ENCODE data around the gene MICAL2. TPM values are rescaled to one million over a fixed set of nuclear protein-coding genes. Genes with fewer than 3 reads are reported as not detected.
A peak's percentile ranks its signal among the peaks of the same experiment; 100 is the strongest.

MICAL2 gene
- total RNA-seq, 1 experiment from 2014 or later = 37.4 TPM

- no TSS peak for BruUV-seq (replicated peaks)
- Histone ChIP-seq H3K4me1 (ENCODE audit: control insufficient read depth in 1 of 2, insufficient read depth in 2 of 2, low read length in 2 of 2) (peaks cover 30 to 36% of the 10 kb centered on the region in 2 experiments), H3K79me2 (ENCODE audit: insufficient read depth, low read length) (no peaks in the 10 kb centered on the region), H3K9me2 (ENCODE audit: insufficient read depth) (no peaks in the 10 kb centered on the region), H4K20me1 (ENCODE audit: insufficient read depth) (no peaks in the 10 kb centered on the region), H2AFZ (ENCODE audit: low read depth, low read length, poor library complexity, severe bottlenecking) (no peak overlapping the region), H3K36me3 (ENCODE audit: control insufficient read depth in 1 of 2, insufficient read depth in 2 of 2, low read length in 2 of 2) (no peaks in the 10 kb centered on the region), H3K4me3 (replicated peaks in 1 of 2; ENCODE audit: low read depth in 1 of 2, low read length in 2 of 2) (no peak overlapping the region), H3K27ac (ENCODE audit: low read depth, low read length) (peak overlapping the region; percentile 45), H3K4me2 (ENCODE audit: low read length) (peak overlapping the region; percentile 62), H3K9ac (ENCODE audit: low read length) (no peak overlapping the region), H3K27me3 (ENCODE audit: insufficient read depth, low read length) (no peaks in the 10 kb centered on the region), H3K9me3 (ENCODE audit: control insufficient read depth in 1 of 2, insufficient read depth in 1 of 2, low read depth in 1 of 2, low read length in 2 of 2) (no peaks in the 10 kb centered on the region)
- RAD21 ChIA-PET (ENCODE audit: low non-redundant PET in 1 of 2, low total read pairs in 2 of 2, uncharacterized antibody in 2 of 2, unreplicated experiment in 2 of 2) = no interaction called here
- TF ChIP-seq ZFX (IDR thresholded peaks at IDR 0.05) = no peak
- TF ChIP-seq, protein P1, sequence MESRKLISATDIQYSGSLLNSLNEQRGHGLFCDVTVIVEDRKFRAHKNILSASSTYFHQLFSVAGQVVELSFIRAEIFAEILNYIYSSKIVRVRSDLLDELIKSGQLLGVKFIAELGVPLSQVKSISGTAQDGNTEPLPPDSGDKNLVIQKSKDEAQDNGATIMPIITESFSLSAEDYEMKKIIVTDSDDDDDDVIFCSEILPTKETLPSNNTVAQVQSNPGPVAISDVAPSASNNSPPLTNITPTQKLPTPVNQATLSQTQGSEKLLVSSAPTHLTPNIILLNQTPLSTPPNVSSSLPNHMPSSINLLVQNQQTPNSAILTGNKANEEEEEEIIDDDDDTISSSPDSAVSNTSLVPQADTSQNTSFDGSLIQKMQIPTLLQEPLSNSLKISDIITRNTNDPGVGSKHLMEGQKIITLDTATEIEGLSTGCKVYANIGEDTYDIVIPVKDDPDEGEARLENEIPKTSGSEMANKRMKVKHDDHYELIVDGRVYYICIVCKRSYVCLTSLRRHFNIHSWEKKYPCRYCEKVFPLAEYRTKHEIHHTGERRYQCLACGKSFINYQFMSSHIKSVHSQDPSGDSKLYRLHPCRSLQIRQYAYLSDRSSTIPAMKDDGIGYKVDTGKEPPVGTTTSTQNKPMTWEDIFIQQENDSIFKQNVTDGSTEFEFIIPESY (IDR thresholded peaks at IDR 0.05; ENCODE audit: extremely low read depth, insufficient replicate concordance, low read length) = no peak
- TF ChIP-seq CBX3 (IDR thresholded peaks at IDR 0.05; ENCODE audit: low read depth) = no peak
- no peak for TF ChIP-seq FOSL1 (IDR thresholded peaks at IDR 0.05; ENCODE audit: low read depth)
- no peak for TF ChIP-seq TCF7L2 (IDR thresholded peaks at IDR 0.05; ENCODE audit: borderline replicate concordance, extremely low read depth, insufficient read depth, insufficient read length)
- no peak for TF ChIP-seq POLR2AphosphoS5 (IDR thresholded peaks at IDR 0.05; ENCODE audit: low read depth, low read length)
- TF ChIP-seq SRF (IDR thresholded peaks at IDR 0.05; ENCODE audit: low read depth) = no peak
- TF ChIP-seq, protein P2, sequence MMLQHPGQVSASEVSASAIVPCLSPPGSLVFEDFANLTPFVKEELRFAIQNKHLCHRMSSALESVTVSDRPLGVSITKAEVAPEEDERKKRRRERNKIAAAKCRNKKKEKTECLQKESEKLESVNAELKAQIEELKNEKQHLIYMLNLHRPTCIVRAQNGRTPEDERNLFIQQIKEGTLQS (IDR thresholded peaks at IDR 0.05) = no peak
- no peak for TF ChIP-seq SIN3A (IDR thresholded peaks at IDR 0.05; ENCODE audit: low read depth)
- POLR2A ChIA-PET = interaction anchor here (1.6 kb wide), 1 partner anchor 30 kb away, joined by 4 read pairs; no protein-coding TSS in a partner anchor
- intact Hi-C loops (cut with micrococcal nuclease) = no loop called here
- no peak for DNase-seq (ENCODE audit: low read depth, low spot score)
- CTCF ChIA-PET = no interaction called here
- ATAC-seq = no peak
Measured at GRCh38 chr11:12212821-12213185, 102.4 kb downstream of the MICAL2 start.

Measured in HCT116 (cell line).